Liver (tissue), 9 donors: Measurements from ENCODE around the gene LYRM1. TPM values are rescaled to one million over a fixed set of nuclear protein-coding genes. Genes with fewer than 3 reads are reported as not detected.

Source experiments
- DNase-seq: peaks from one replicate; pipeline ENCODE4 v3.0.0-alpha.2; 2017; ENCODE audit warnings: low spot score
- H3K27ac ChIP-seq, 2 donors: one replicate each; pipeline ENCODE4 v1.7.0; 2013; ENCODE audit warnings: inconsistent platforms in 2 of 2, low read length in 2 of 2, control low read depth in 1 of 2, low read depth in 1 of 2, mild to moderate bottlenecking in 1 of 2
- H3K27me3 ChIP-seq, 4 donors: one replicate each; pipeline versions ENCODE4 v1.6.1 to v1.7.0; 2013; ENCODE audit warnings: low read length in 3 of 4, inconsistent platforms in 1 of 4, mild to moderate bottlenecking in 1 of 4, moderate library complexity in 1 of 4; ENCODE audit not compliant: control insufficient read depth in 4 of 4, insufficient read depth in 4 of 4
- H3K36me3 ChIP-seq, 4 donors: one replicate each; pipeline versions ENCODE4 v1.6.1 to v1.7.0; 2013; ENCODE audit warnings: low read length in 3 of 4, mild to moderate bottlenecking in 3 of 4, low read depth in 1 of 4, moderate library complexity in 1 of 4; ENCODE audit not compliant: control insufficient read depth in 4 of 4, insufficient read depth in 3 of 4
- H3K4me1 ChIP-seq, 4 donors: one replicate each; pipeline versions ENCODE4 v1.6.1 to v1.7.0; 2013; ENCODE audit warnings: low read length in 3 of 4, mild to moderate bottlenecking in 3 of 4, moderate library complexity in 1 of 4; ENCODE audit not compliant: control insufficient read depth in 4 of 4, insufficient read depth in 4 of 4
- H3K4me3 ChIP-seq, 3 donors: one replicate each; pipeline versions ENCODE4 v1.6.1 to v1.7.0; 2013; ENCODE audit warnings: low read length in 3 of 3, control low read depth in 1 of 3, low read depth in 1 of 3, mild to moderate bottlenecking in 1 of 3
- H3K9ac ChIP-seq, 2 donors: one replicate each; pipeline ENCODE4 v1.7.0; 2013; ENCODE audit warnings: low read length in 2 of 2, mild to moderate bottlenecking in 2 of 2, moderate library complexity in 2 of 2, control low read depth in 1 of 2, low read depth in 1 of 2
- H3K9me3 ChIP-seq, 4 donors: one replicate each; pipeline versions ENCODE4 v1.6.1 to v1.7.0; 2013; ENCODE audit warnings: low read length in 3 of 4; ENCODE audit not compliant: control insufficient read depth in 4 of 4
- CTCF ChIP-seq: fragments of 150-350 bp; IDR thresholded peaks from 2 replicates; pipeline ENCODE4 v1.5.1; 2017; ENCODE audit warnings: improper control_type of control experiment, low read depth, low read length; ENCODE audit not compliant: missing input control
- EGR1 ChIP-seq, 2 donors: IDR thresholded peaks; 2 replicates each; pipeline ENCODE4 v1.6.1; 2016 to 2018; ENCODE audit warnings: antibody characterized with exemption in 2 of 2, low read depth in 2 of 2
- FOXA1 ChIP-seq: IDR thresholded peaks from 2 replicates; pipeline ENCODE4 v1.6.1; 2016; ENCODE audit warnings: antibody characterized with exemption
- FOXA2 ChIP-seq: IDR thresholded peaks from 2 replicates; pipeline ENCODE4 v1.6.1; 2016; ENCODE audit warnings: antibody characterized with exemption
- GABPA ChIP-seq, 2 donors: IDR thresholded peaks in 1 of 2; conservative IDR thresholded peaks in 1 of 2; 2 replicates each; pipeline ENCODE4 v1.6.1; 2016; ENCODE audit warnings: antibody characterized with exemption in 2 of 2, mild to moderate bottlenecking in 1 of 2, moderate library complexity in 1 of 2
- HNF4A ChIP-seq, 2 donors: conservative IDR thresholded peaks; 2 replicates each; pipeline ENCODE4 v1.6.1; 2016; ENCODE audit warnings: antibody characterized with exemption in 2 of 2, mild to moderate bottlenecking in 2 of 2
- HNF4G ChIP-seq: IDR thresholded peaks from 2 replicates; pipeline ENCODE4 v1.6.1; 2016; ENCODE audit warnings: antibody characterized with exemption
- JUND ChIP-seq, 2 donors: IDR thresholded peaks; 2 replicates each; pipeline ENCODE4 v1.6.1; 2016; ENCODE audit warnings: antibody characterized with exemption in 2 of 2
- NR2F2 ChIP-seq: IDR thresholded peaks from 2 replicates; pipeline ENCODE4 v1.6.1; 2016; ENCODE audit warnings: antibody characterized with exemption
- RAD21 ChIP-seq, 2 donors: IDR thresholded peaks; 2 replicates each; pipeline ENCODE4 v1.6.1; 2016; ENCODE audit warnings: antibody characterized with exemption in 2 of 2, mild to moderate bottlenecking in 2 of 2
- RXRA ChIP-seq, 2 donors: IDR thresholded peaks; 2 replicates each; pipeline ENCODE4 v1.6.1; 2017 to 2018; ENCODE audit warnings: antibody characterized with exemption in 2 of 2, mild to moderate bottlenecking in 1 of 2
- SP1 ChIP-seq: IDR thresholded peaks from 2 replicates; pipeline ENCODE4 v1.6.1; 2018; ENCODE audit warnings: antibody characterized with exemption, mild to moderate bottlenecking
- TAF1 ChIP-seq: conservative IDR thresholded peaks from 2 replicates; pipeline ENCODE4 v1.6.1; 2016; ENCODE audit warnings: antibody characterized with exemption, mild to moderate bottlenecking
- YY1 ChIP-seq: IDR thresholded peaks from 2 replicates; pipeline ENCODE4 v1.6.1; 2016; ENCODE audit warnings: antibody characterized with exemption, mild to moderate bottlenecking
- WGBS: extraction: QIAGEN DNeasy Blood & Tissue Kit; methylation state at CpG from one replicate; pipeline ENCODE4 v1.1.7; 2013; 5-methylcytosine and 5-hydroxymethylcytosine counted together
- polyA plus RNA-seq, 2 donors: library from polyadenylated mRNA; stranded (reverse) in 1 of 2; unstranded in 1 of 2; fragments of 200-250 nt in 1 of 2; fragments of >200 nt in 1 of 2; fragmentation: Nextera tagmentation in 1 of 2; extraction: Ambion mirVana in 1 of 2; gene quantifications; one replicate each; pipeline versions ENCODE4 v1.2.1 to v1.2.3, GENCODE V29; 2013 to 2015
- total RNA-seq, 2 donors: library from RNA; depleted of rRNA; stranded (reverse); fragments of >200 nt; gene quantifications; one replicate each; pipeline ENCODE4 v1.2.3, GENCODE V29; 2014
- TF ChIP-seq, protein P1 (sequence below): IDR thresholded peaks from 2 replicates; pipeline ENCODE4 v1.6.1; 2016; ENCODE audit warnings: antibody characterized with exemption
- TF ChIP-seq, protein P2 (sequence below): IDR thresholded peaks from 2 replicates; pipeline ENCODE4 v1.6.1; 2016; ENCODE audit warnings: antibody characterized with exemption, mild to moderate bottlenecking
- donor health status: healthy.
- donor health status: healthy.
- donor health status: healthy.
- donor health status: healthy.
- donor health status: healthy.

LYRM1 gene
- total and polyA plus RNA-seq, 4 donors, result 33.2 to 57.3 (median 50.8) TPM

DNA sequence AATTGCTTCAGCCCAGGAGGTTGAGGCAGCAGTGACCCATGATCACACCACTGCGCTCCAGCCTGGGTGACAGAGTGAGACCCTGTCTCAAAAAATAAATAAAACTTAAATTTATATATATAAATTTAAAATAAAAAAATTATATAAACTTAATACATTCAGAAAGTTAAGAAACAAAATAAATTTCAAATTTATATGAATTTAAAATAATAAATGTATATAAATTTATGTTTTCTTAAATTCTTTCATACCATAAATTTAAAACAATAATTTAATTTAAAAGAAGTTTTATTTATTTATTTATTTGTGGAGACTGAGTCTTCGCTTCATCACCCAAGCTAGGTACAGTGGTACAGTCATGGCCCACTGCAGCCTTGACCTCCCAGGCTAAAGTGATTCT lies 20.2 kb downstream of the LYRM1 start (continued):
- TF ChIP-seq CTCF (no peak), EGR1 (IDR thresholded peaks at IDR 0.05; ENCODE audit: low read depth in 2 of 2) (no peak), NR2F2 (no peak), YY1 (no peak), RXRA (IDR thresholded peaks at IDR 0.05) (no peak), FOXA2 (no peak), SP1 (no peak), FOXA1 (no peak), GABPA (IDR thresholded peaks at IDR 0.05 in 1 of 2, conservative IDR thresholded peaks at IDR 0.05 in 1 of 2) (no peak), TAF1 (no peak)
- TF ChIP-seq, protein P1, sequence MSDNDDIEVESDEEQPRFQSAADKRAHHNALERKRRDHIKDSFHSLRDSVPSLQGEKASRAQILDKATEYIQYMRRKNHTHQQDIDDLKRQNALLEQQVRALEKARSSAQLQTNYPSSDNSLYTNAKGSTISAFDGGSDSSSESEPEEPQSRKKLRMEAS, result no peak

GRCh38 chr16:20923876-20924275 lies 23.3 kb downstream of the LYRM1 start:
- Histone ChIP-seq H3K9me3 (no peaks in the 10 kb centered on the region), H3K27me3 (no peaks in the 10 kb centered on the region), H3K9ac (no peak overlapping the region), H3K27ac (no peak overlapping the region), H3K36me3 (peaks cover 2 to 14% (median 10%) of the 10 kb centered on the region in 4 donors), H3K4me1 (peaks cover 0 to 4% (median 2%) of the 10 kb centered on the region in 4 donors), H3K4me3 (no peak overlapping the region)
- 96% methylated on average over 3 of the region's 3 CpGs for WGBS
- DNase-seq, result no peak
- no peak for TF ChIP-seq YY1
- TF ChIP-seq RAD21 (IDR thresholded peaks at IDR 0.05), result no peak
- no peak for TF ChIP-seq HNF4G

GRCh38 chr16:20925751-20926150 lies 25.2 kb downstream of the LYRM1 start:
- DNase-seq, result no peak
- Histone ChIP-seq H3K4me1 (no peaks in the 10 kb centered on the region), H3K36me3 (peaks cover 0 to 11% (median 9%) of the 10 kb centered on the region in 4 donors), H3K4me3 (no peak overlapping the region), H3K9me3 (no peaks in the 10 kb centered on the region), H3K27me3 (no peaks in the 10 kb centered on the region), H3K9ac (no peak overlapping the region), H3K27ac (no peak overlapping the region)
- no peak for TF ChIP-seq FOXA2
- no peak for TF ChIP-seq NR2F2
- TF ChIP-seq HNF4A (conservative IDR thresholded peaks at IDR 0.05), result peak; percentile 44 to 61
- no peak for TF ChIP-seq RXRA (IDR thresholded peaks at IDR 0.05)
- no peak for TF ChIP-seq RAD21 (IDR thresholded peaks at IDR 0.05)
- TF ChIP-seq SP1, result no peak
- WGBS, result 96% methylated on average over 1 of the region's 1 CpG

DNA sequence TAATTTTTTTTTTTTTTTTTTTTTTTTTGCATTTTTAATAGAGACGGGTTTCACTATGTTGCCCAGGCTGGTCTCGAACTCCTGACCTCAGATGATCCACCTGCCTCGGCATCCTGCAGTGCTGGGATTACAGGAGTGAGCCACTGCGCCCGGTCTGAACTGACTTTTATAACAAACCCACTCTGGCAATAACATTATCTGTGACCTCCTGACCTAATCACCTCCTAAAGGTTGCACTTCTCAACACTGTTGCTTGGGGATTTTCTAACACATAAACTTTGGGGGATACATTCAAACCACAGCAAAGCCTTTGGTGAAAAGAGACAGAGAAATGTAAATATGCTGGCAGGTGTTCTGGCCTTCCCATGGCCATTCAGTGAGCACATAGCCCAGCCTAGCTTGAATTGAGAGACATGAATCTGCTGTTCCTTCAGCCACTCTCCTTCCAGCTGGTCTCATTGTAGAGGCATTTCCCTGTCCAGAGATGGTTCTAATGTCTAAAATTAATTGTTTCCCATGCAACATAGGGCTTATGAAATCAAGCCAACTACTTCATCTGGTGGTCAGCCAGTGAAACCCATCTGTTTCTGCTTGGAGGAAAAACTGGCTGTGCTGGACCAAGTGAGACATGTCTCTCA lies 28.3 kb downstream of the LYRM1 start:
- no peaks in the 10 kb centered on the region for H3K27me3 ChIP-seq
- WGBS, result 93% methylated on average over 5 of the region's 5 CpGs
- H3K27ac ChIP-seq, result no peak overlapping the region
- H3K4me1 ChIP-seq, result no peaks in the 10 kb centered on the region
- no peak for DNase-seq
- H3K36me3 ChIP-seq, result peaks cover 0 to 10% (median 6%) of the 10 kb centered on the region in 4 donors
- H3K9me3 ChIP-seq, result no peaks in the 10 kb centered on the region
- no peak overlapping the region for H3K4me3 ChIP-seq
- no peak overlapping the region for H3K9ac ChIP-seq
- TF ChIP-seq, protein P2, sequence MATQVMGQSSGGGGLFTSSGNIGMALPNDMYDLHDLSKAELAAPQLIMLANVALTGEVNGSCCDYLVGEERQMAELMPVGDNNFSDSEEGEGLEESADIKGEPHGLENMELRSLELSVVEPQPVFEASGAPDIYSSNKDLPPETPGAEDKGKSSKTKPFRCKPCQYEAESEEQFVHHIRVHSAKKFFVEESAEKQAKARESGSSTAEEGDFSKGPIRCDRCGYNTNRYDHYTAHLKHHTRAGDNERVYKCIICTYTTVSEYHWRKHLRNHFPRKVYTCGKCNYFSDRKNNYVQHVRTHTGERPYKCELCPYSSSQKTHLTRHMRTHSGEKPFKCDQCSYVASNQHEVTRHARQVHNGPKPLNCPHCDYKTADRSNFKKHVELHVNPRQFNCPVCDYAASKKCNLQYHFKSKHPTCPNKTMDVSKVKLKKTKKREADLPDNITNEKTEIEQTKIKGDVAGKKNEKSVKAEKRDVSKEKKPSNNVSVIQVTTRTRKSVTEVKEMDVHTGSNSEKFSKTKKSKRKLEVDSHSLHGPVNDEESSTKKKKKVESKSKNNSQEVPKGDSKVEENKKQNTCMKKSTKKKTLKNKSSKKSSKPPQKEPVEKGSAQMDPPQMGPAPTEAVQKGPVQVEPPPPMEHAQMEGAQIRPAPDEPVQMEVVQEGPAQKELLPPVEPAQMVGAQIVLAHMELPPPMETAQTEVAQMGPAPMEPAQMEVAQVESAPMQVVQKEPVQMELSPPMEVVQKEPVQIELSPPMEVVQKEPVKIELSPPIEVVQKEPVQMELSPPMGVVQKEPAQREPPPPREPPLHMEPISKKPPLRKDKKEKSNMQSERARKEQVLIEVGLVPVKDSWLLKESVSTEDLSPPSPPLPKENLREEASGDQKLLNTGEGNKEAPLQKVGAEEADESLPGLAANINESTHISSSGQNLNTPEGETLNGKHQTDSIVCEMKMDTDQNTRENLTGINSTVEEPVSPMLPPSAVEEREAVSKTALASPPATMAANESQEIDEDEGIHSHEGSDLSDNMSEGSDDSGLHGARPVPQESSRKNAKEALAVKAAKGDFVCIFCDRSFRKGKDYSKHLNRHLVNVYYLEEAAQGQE, result no peak
- TF ChIP-seq FOXA2 (no peak), HNF4A (conservative IDR thresholded peaks at IDR 0.05) (no peak), GABPA (IDR thresholded peaks at IDR 0.05 in 1 of 2, conservative IDR thresholded peaks at IDR 0.05 in 1 of 2) (no peak), CTCF (no peak), YY1 (no peak), TAF1 (no peak), SP1 (no peak), NR2F2 (no peak), RXRA (IDR thresholded peaks at IDR 0.05) (no peak), FOXA1 (no peak), JUND (IDR thresholded peaks at IDR 0.05) (no peak)
- TF ChIP-seq, protein P1, result no peak
